Lower leg skin (tissue), 4 donors: ENCODE results near the gene NTM. TPM values are rescaled to one million over a fixed set of nuclear protein-coding genes. Genes with fewer than 3 reads are reported as not detected.

Experiments
- DNase-seq, 2 donors: peaks; one replicate each; pipeline ENCODE4 v3.0.0-alpha.2; 2019; ENCODE audit warnings: low spot score in 2 of 2
- H3K4me3 ChIP-seq: fragments of 200-600 bp; sonication (generic); 2 replicates; pipeline ENCODE4 v1.5.1; 2017; ENCODE audit warnings: mild to moderate bottlenecking, low read depth; ENCODE audit not compliant: poor library complexity, severe bottlenecking
- CTCF ChIP-seq, 3 donors: fragments of 450-650 bp; IDR thresholded peaks; one replicate each; pipeline ENCODE4 v1.5.1; 2016; ENCODE audit warnings: antibody characterized with exemption in 3 of 3, mild to moderate bottlenecking in 3 of 3, moderate library complexity in 2 of 3
- POLR2A ChIP-seq, 2 donors: fragments of 450-650 bp; IDR thresholded peaks; one replicate each; pipeline ENCODE4 v1.6.1; 2016 to 2017; ENCODE audit warnings: antibody characterized with exemption in 2 of 2, mild to moderate bottlenecking in 1 of 2, moderate library complexity in 1 of 2
- WGBS, 2 donors: methylation state at CpG; one replicate each; pipeline ENCODE4 v1.1.5; 2018; 5-methylcytosine and 5-hydroxymethylcytosine counted together
- intact Hi-C: fragments of 100-400 bp; cut with DNase I; formaldehyde crosslinking; loops from one replicate; pipeline ENCODE4 v1.15.0; 2023; ENCODE audit warnings: low total_unique reads
- total RNA-seq, 4 donors: library from RNA; depleted of rRNA; stranded (reverse); fragments of >200 nt; gene quantifications; one replicate each; pipeline ENCODE4 v1.1.0, GENCODE V29; 2016

Gene NTM
- total RNA-seq, 4 donors from 2014 or later = 2.8 to 5.7 (median 4.9) TPM

GRCh38 chr11:131652231-131652630 lies 281.8 kb downstream of the NTM start:
- intact Hi-C loops = no loop called here
- WGBS, 2 donors = 41 to 43% methylated on average over 2 of the region's 2 CpGs

GRCh38 chr11:131653260-131653659 lies 282.8 kb downstream of the NTM start:
- TF ChIP-seq CTCF (IDR thresholded peaks at IDR 0.05) = no peak
- TF ChIP-seq POLR2A (IDR thresholded peaks at IDR 0.05) = no peak
- no peak overlapping the region for H3K4me3 ChIP-seq
- intact Hi-C loops = no loop called here
- peak in 1 of 2 donors; percentile 71 for DNase-seq
- WGBS, 2 donors = 41 to 48% methylated on average over 5 of the region's 5 CpGs

More at GRCh38 chr11:131652231-131652630, 281.8 kb downstream of the NTM start:
- TF ChIP-seq POLR2A (IDR thresholded peaks at IDR 0.05) (no peak), CTCF (IDR thresholded peaks at IDR 0.05) (no peak)
- no peak overlapping the region for H3K4me3 ChIP-seq
- DNase-seq = no peak

GRCh38 chr11:131654849-131655248 lies 284.4 kb downstream of the NTM start:
- no peak overlapping the region for H3K4me3 ChIP-seq
- no peak for DNase-seq
- intact Hi-C loops = no loop called here
- TF ChIP-seq POLR2A (IDR thresholded peaks at IDR 0.05) (no peak), CTCF (IDR thresholded peaks at IDR 0.05) (no peak)
- WGBS, 2 donors = 95 to 96% methylated on average over 10 of the region's 10 CpGs

- no peak for DNase-seq
- 55 to 61% methylated on average over 9 of the region's 9 CpGs for WGBS, 2 donors
- intact Hi-C loops = no loop called here
- no peak for TF ChIP-seq POLR2A (IDR thresholded peaks at IDR 0.05)
- no peak for TF ChIP-seq CTCF (IDR thresholded peaks at IDR 0.05)
- no peak overlapping the region for H3K4me3 ChIP-seq
Measured at GRCh38 chr11:131656179-131656838, 285.9 kb downstream of the NTM start.

GRCh38 chr11:131656839-131657211 lies 286.4 kb downstream of the NTM start:
- intact Hi-C loops = no loop called here

More at GRCh38 chr11:131656839-131657211, 286.4 kb downstream of the NTM start:
- DNase-seq = no peak
- H3K4me3 ChIP-seq = no peak overlapping the region
- TF ChIP-seq CTCF (IDR thresholded peaks at IDR 0.05) (no peak), POLR2A (IDR thresholded peaks at IDR 0.05) (no peak)
- 35 to 48% methylated on average over 9 of the region's 9 CpGs for WGBS, 2 donors
